ENCODE measurements around the gene GTPBP1.

GTPBP1 gene

GRCh38 chr22:38710351-38710750 is 4.6 kb downstream of the GTPBP1 start:
- TF ChIP-seq, protein P1, sequence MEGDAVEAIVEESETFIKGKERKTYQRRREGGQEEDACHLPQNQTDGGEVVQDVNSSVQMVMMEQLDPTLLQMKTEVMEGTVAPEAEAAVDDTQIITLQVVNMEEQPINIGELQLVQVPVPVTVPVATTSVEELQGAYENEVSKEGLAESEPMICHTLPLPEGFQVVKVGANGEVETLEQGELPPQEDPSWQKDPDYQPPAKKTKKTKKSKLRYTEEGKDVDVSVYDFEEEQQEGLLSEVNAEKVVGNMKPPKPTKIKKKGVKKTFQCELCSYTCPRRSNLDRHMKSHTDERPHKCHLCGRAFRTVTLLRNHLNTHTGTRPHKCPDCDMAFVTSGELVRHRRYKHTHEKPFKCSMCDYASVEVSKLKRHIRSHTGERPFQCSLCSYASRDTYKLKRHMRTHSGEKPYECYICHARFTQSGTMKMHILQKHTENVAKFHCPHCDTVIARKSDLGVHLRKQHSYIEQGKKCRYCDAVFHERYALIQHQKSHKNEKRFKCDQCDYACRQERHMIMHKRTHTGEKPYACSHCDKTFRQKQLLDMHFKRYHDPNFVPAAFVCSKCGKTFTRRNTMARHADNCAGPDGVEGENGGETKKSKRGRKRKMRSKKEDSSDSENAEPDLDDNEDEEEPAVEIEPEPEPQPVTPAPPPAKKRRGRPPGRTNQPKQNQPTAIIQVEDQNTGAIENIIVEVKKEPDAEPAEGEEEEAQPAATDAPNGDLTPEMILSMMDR (IDR thresholded peaks at IDR 0.05; ENCODE audit: low read length): no peak
- no peak for TF ChIP-seq EZH2phosphoT487 (IDR thresholded peaks at IDR 0.05; ENCODE audit: low read length)
- TF ChIP-seq EZH2 (optimal IDR thresholded peaks at IDR 0.05; ENCODE audit: low read depth, low read length): no peak
- Histone ChIP-seq H3K4me3 (ENCODE audit: low read length) (no peak overlapping the region), H3K79me2 (ENCODE audit: low read length) (peaks cover 96% of the 10 kb centered on the region), H3K9me3 (replicated peaks; ENCODE audit: insufficient read depth, low read length) (no peaks in the 10 kb centered on the region), H3F3A (ENCODE audit: insufficient read depth, low read length) (peaks cover 16% of the 10 kb centered on the region; the same call in 1 of the 2 replicates), H4K20me1 (ENCODE audit: insufficient read depth, low read length) (peaks cover 60% of the 10 kb centered on the region), H3K27me3 (replicated peaks; ENCODE audit: insufficient read depth, low read length) (no peaks in the 10 kb centered on the region), H3K9me2 (replicated peaks; ENCODE audit: insufficient read depth, low read length) (no peaks in the 10 kb centered on the region), H3K9ac (ENCODE audit: low read length) (no peak overlapping the region), H3K4me2 (ENCODE audit: low read depth, low read length) (no peak overlapping the region), H3K36me3 (replicated peaks; ENCODE audit: insufficient read depth, low read length) (peaks cover 7% of the 10 kb centered on the region; the same call in 1 of the 2 replicates), H3K4me1 (ENCODE audit: low read length) (peaks cover 27% of the 10 kb centered on the region), H2AFZ (ENCODE audit: low read length) (no peak overlapping the region), H3K27ac (ENCODE audit: low read length) (no peak overlapping the region)
- no peak for DNase-seq

GRCh38 chr22:38710866-38711265 is 5.1 kb downstream of the GTPBP1 start:
- Histone ChIP-seq H4K20me1 (ENCODE audit: insufficient read depth, low read length) (peaks cover 63% of the 10 kb centered on the region), H3K4me1 (ENCODE audit: low read length) (peaks cover 27% of the 10 kb centered on the region), H3K4me3 (ENCODE audit: low read length) (no peak overlapping the region), H3K79me2 (ENCODE audit: low read length) (peaks cover 100% of the 10 kb centered on the region), H3K36me3 (replicated peaks; ENCODE audit: insufficient read depth, low read length) (peaks cover 7% of the 10 kb centered on the region; the same call in 1 of the 2 replicates), H3F3A (ENCODE audit: insufficient read depth, low read length) (peaks cover 16% of the 10 kb centered on the region; the same call in 1 of the 2 replicates), H3K27ac (ENCODE audit: low read length) (no peak overlapping the region), H2AFZ (ENCODE audit: low read length) (no peak overlapping the region), H3K9ac (ENCODE audit: low read length) (no peak overlapping the region), H3K9me3 (replicated peaks; ENCODE audit: insufficient read depth, low read length) (no peaks in the 10 kb centered on the region), H3K9me2 (replicated peaks; ENCODE audit: insufficient read depth, low read length) (no peaks in the 10 kb centered on the region), H3K4me2 (ENCODE audit: low read depth, low read length) (no peak overlapping the region), H3K27me3 (replicated peaks; ENCODE audit: insufficient read depth, low read length) (no peaks in the 10 kb centered on the region)
- TF ChIP-seq, protein P1 (IDR thresholded peaks at IDR 0.05; ENCODE audit: low read length): no peak
- TF ChIP-seq EZH2 (optimal IDR thresholded peaks at IDR 0.05; ENCODE audit: low read depth, low read length) (no peak), EZH2phosphoT487 (IDR thresholded peaks at IDR 0.05; ENCODE audit: low read length) (no peak)
- DNase-seq: no peak

- no peak for DNase-seq
- H3K9me2 ChIP-seq (replicated peaks; ENCODE audit: insufficient read depth, low read length): no peaks in the 10 kb centered on the region
- TF ChIP-seq EZH2phosphoT487 (IDR thresholded peaks at IDR 0.05; ENCODE audit: low read length) (no peak), EZH2 (optimal IDR thresholded peaks at IDR 0.05; ENCODE audit: low read depth, low read length) (no peak)
- TF ChIP-seq, protein P1 (IDR thresholded peaks at IDR 0.05; ENCODE audit: low read length): no peak
- H3K4me3 ChIP-seq (ENCODE audit: low read length): no peak overlapping the region
- peaks cover 7% of the 10 kb centered on the region; the same call in 1 of the 2 replicates for H3K36me3 ChIP-seq (replicated peaks; ENCODE audit: insufficient read depth, low read length)
- no peak overlapping the region for H3K9ac ChIP-seq (ENCODE audit: low read length)
- peaks cover 26% of the 10 kb centered on the region for H3K4me1 ChIP-seq (ENCODE audit: low read length)
- H3K27ac ChIP-seq (ENCODE audit: low read length): no peak overlapping the region
- H3K27me3 ChIP-seq (replicated peaks; ENCODE audit: insufficient read depth, low read length): no peaks in the 10 kb centered on the region
- H3K9me3 ChIP-seq (replicated peaks; ENCODE audit: insufficient read depth, low read length): no peaks in the 10 kb centered on the region
- H3K4me2 ChIP-seq (ENCODE audit: low read depth, low read length): no peak overlapping the region
- H3K79me2 ChIP-seq (ENCODE audit: low read length): peaks cover 100% of the 10 kb centered on the region
- H4K20me1 ChIP-seq (ENCODE audit: insufficient read depth, low read length): peaks cover 73% of the 10 kb centered on the region
- 0 out of 2 replicates have a peak, but pooled peaks cover 5% of the 10 kb centered on the region for H3F3A ChIP-seq (ENCODE audit: insufficient read depth, low read length)
- no peak overlapping the region for H2AFZ ChIP-seq (ENCODE audit: low read length)
These were observed 6.9 kb downstream of the GTPBP1 start for GRCh38 chr22:38712486-38713207.

All from MM.1S (cell line).